Natural killer cell (primary cell): ENCODE measurements around the gene LRRC18. TPM values are rescaled to one million over a fixed set of nuclear protein-coding genes. Genes with fewer than 3 reads are reported as not detected.

Experiments used
- ATAC-seq, 3 donors: fragments of 150-1000 bp in 2 of 3; fragments of 200-7000 bp in 1 of 3; cut with Tn5 transposase; 1 replicate in 1 of 3; 2 replicates in 2 of 3; pipeline ENCODE4 v1.10.0; 2021; ENCODE audit warnings: mild to moderate bottlenecking in 2 of 3, moderate library complexity in 2 of 3
- DNase-seq, 2 donors: peaks; one replicate each; pipeline versions ENCODE4 v3.0.0 to v3.0.0-alpha.2; 2013 to 2021; ENCODE audit warnings: mixed read lengths in 1 of 2
- H3K27ac ChIP-seq: one replicate; pipeline ENCODE4 v1.5.1; 2013; ENCODE audit warnings: mild to moderate bottlenecking, low read length
- H3K27me3 ChIP-seq: one replicate; pipeline ENCODE4 v1.6.1; 2013; ENCODE audit warnings: low read length; ENCODE audit not compliant: control insufficient read depth, insufficient read depth
- H3K36me3 ChIP-seq: one replicate; pipeline ENCODE4 v1.6.1; 2013; ENCODE audit warnings: low read length; ENCODE audit not compliant: control insufficient read depth, insufficient read depth
- H3K4me1 ChIP-seq: one replicate; pipeline ENCODE4 v1.6.1; 2013; ENCODE audit warnings: low read length; ENCODE audit not compliant: control insufficient read depth, insufficient read depth
- H3K4me3 ChIP-seq: one replicate; pipeline ENCODE4 v1.5.1; 2013; ENCODE audit warnings: low read length
- H3K9me3 ChIP-seq: one replicate; pipeline ENCODE4 v1.6.1; 2013; ENCODE audit warnings: low read length; ENCODE audit not compliant: control insufficient read depth, insufficient read depth
- H3K27ac Mint-ChIP-seq, 2 donors: one replicate each; pipeline ENCODE4 v1.8.0; 2022; ENCODE audit warnings: mild to moderate bottlenecking in 2 of 2, mixed read lengths in 2 of 2, moderate library complexity in 1 of 2
- H3K27me3 Mint-ChIP-seq, 2 donors: one replicate each; pipeline ENCODE4 v1.8.0; 2022; ENCODE audit warnings: low read depth in 2 of 2, mixed read lengths in 2 of 2
- H3K36me3 Mint-ChIP-seq: one replicate; pipeline ENCODE4 v1.8.0; 2022; ENCODE audit warnings: mixed read lengths
- H3K4me1 Mint-ChIP-seq, 2 donors: one replicate each; pipeline ENCODE4 v1.8.0; 2022; ENCODE audit warnings: mixed read lengths in 2 of 2
- H3K4me3 Mint-ChIP-seq: one replicate; pipeline ENCODE4 v1.8.0; 2022; ENCODE audit warnings: mild to moderate bottlenecking, moderate library complexity, mixed read lengths
- H3K9me3 Mint-ChIP-seq, 2 donors: one replicate each; pipeline ENCODE4 v1.8.0; 2022; ENCODE audit warnings: mixed read lengths in 2 of 2
- WGBS: methylation state at CpG from one replicate; pipeline ENCODE4 v1.1.7; 2013; ENCODE audit warnings: missing lambda C conversion rate; ENCODE audit not compliant: insufficient coverage; 5-methylcytosine and 5-hydroxymethylcytosine counted together
- intact Hi-C: fragments of 100-400 bp; cut with micrococcal nuclease; formaldehyde crosslinking; loops from one replicate; pipeline ENCODE4 v1.14.2; 2022
- total RNA-seq, 4 donors: library from RNA; stranded (reverse); fragments of 120-200 nt in 1 of 4; gene quantifications; one replicate each; pipeline versions ENCODE4 v1.2.3 to v1.2.4, GENCODE V29; 2013 to 2022
- TF ChIP-seq, protein P1 (sequence below): fragments of 200-600 bp; IDR thresholded peaks from one replicate; pipeline ENCODE4 v1.8.0; 2022; ENCODE audit warnings: antibody characterized with exemption

Gene LRRC18
- total RNA-seq = not detected
- not detected for total RNA-seq (2013)

- ATAC-seq (no peak), DNase-seq (no peak)
- intact Hi-C loops = no loop called here
- H3K4me3 Mint-ChIP-seq = no peak within 1 kb of the TSS
- Histone ChIP-seq H3K4me3 (no peak within 1 kb of the TSS), H3K27ac (no peak within 1 kb of the TSS), H3K27me3 (no peaks in the 10 kb centered on the region), H3K36me3 (no peaks in the 10 kb centered on the region), H3K4me1 (no peaks in the 10 kb centered on the region), H3K9me3 (no peaks in the 10 kb centered on the region)
- H3K9me3 Mint-ChIP-seq = no peaks in the 10 kb centered on the region
- peaks cover 0 to 9% of the 10 kb centered on the region in 2 donors for H3K27me3 Mint-ChIP-seq
- H3K27ac Mint-ChIP-seq = no peak within 1 kb of the TSS
- no peaks in the 10 kb centered on the region for H3K4me1 Mint-ChIP-seq
- 95% methylated on average over 2 of the region's 2 CpGs for WGBS
- H3K36me3 Mint-ChIP-seq = no peaks in the 10 kb centered on the region
- TF ChIP-seq, protein P1, sequence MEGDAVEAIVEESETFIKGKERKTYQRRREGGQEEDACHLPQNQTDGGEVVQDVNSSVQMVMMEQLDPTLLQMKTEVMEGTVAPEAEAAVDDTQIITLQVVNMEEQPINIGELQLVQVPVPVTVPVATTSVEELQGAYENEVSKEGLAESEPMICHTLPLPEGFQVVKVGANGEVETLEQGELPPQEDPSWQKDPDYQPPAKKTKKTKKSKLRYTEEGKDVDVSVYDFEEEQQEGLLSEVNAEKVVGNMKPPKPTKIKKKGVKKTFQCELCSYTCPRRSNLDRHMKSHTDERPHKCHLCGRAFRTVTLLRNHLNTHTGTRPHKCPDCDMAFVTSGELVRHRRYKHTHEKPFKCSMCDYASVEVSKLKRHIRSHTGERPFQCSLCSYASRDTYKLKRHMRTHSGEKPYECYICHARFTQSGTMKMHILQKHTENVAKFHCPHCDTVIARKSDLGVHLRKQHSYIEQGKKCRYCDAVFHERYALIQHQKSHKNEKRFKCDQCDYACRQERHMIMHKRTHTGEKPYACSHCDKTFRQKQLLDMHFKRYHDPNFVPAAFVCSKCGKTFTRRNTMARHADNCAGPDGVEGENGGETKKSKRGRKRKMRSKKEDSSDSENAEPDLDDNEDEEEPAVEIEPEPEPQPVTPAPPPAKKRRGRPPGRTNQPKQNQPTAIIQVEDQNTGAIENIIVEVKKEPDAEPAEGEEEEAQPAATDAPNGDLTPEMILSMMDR = no peak
Measured at GRCh38 chr10:48939790-48940325, at the start of gene LRRC18. Gene LRRC18, minus strand, starts transcription at chr10:48939840. Its CDS starts 25,685 bp downstream, at chr10:48914155.

- no peaks in the 10 kb centered on the region for H3K27me3 Mint-ChIP-seq
- H3K4me3 Mint-ChIP-seq = no peak overlapping the region
- Histone ChIP-seq H3K9me3 (no peaks in the 10 kb centered on the region), H3K27me3 (no peaks in the 10 kb centered on the region), H3K4me1 (peaks cover 4% of the 10 kb centered on the region), H3K36me3 (no peaks in the 10 kb centered on the region), H3K27ac (no peak overlapping the region), H3K4me3 (no peak overlapping the region)
- intact Hi-C loops = no loop called here
- no peak for ATAC-seq
- no peaks in the 10 kb centered on the region for H3K4me1 Mint-ChIP-seq
- TF ChIP-seq, protein P1 = no peak
- no peaks in the 10 kb centered on the region for H3K9me3 Mint-ChIP-seq
- 92% methylated on average over 7 of the region's 7 CpGs for WGBS
- no peak overlapping the region for H3K27ac Mint-ChIP-seq
- DNase-seq = no peak
- no peaks in the 10 kb centered on the region for H3K36me3 Mint-ChIP-seq
Measured at GRCh38 chr10:48985621-48986158, 46.0 kb upstream of the LRRC18 start.

DNA sequence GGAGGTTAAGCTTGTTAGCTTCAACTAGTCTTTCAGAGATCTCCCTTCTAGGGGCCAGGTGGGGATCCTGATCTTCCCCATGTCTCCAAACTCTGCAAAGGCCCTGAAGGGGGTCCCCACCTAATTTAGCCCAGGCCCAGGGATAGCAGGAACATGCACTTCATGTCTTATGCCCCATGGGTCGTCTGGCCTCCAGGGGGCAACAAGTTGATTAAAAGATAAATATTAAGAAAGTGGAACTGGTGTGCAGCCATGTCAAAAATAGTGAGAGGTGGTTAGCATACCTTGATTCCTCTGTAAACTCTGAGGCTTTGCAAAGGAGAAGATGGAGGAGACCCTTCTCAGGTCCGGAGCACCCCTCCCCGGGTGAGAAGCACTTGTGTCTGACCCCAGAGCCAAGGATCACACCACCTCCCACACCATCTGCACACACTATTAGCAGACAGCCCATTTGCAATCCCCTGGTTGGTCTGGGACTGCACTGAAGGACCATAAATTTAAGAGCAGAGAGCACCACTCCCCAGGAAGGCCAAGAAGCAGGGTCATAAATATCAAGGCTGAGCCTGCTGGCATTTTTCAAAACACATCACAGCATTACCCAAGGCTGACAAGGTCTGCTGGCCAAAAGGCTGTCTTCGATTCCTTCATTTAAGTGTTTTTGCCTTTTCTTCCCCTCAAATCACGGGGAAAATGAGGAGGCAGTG, 44.2 kb upstream of the LRRC18 start:
- H3K27me3 Mint-ChIP-seq = no peaks in the 10 kb centered on the region
- Histone ChIP-seq H3K27ac (no peak overlapping the region), H3K36me3 (no peaks in the 10 kb centered on the region), H3K4me3 (no peak overlapping the region), H3K9me3 (no peaks in the 10 kb centered on the region), H3K4me1 (peaks cover 4% of the 10 kb centered on the region), H3K27me3 (no peaks in the 10 kb centered on the region)
- DNase-seq (no peak), ATAC-seq (no peak)
- no peak overlapping the region for H3K27ac Mint-ChIP-seq
- no peaks in the 10 kb centered on the region for H3K4me1 Mint-ChIP-seq
- H3K36me3 Mint-ChIP-seq = no peaks in the 10 kb centered on the region
- WGBS = 78% methylated on average over 5 of the region's 5 CpGs
- no peaks in the 10 kb centered on the region for H3K9me3 Mint-ChIP-seq
- intact Hi-C loops = loop anchor here (5.0 kb wide), 1 partner anchor 434 kb away; no protein-coding TSS in a partner anchor
- TF ChIP-seq, protein P1 = no peak
- no peak overlapping the region for H3K4me3 Mint-ChIP-seq
